ENCODE data around the gene ABLIM2.

The ABLIM2 gene

GRCh38 chr4:8090744-8091301 lies 67.8 kb downstream of the ABLIM2 start:
- no peak overlapping the region for H3K27ac ChIP-seq
- no peak for TF ChIP-seq CTCF (conservative IDR thresholded peaks at IDR 0.05)
- no peak for TF ChIP-seq ZFX (IDR thresholded peaks at IDR 0.05)

- no peak for TF ChIP-seq CTCF (conservative IDR thresholded peaks at IDR 0.05)
- TF ChIP-seq ZFX (IDR thresholded peaks at IDR 0.05): no peak
- no peak overlapping the region for H3K27ac ChIP-seq
These were observed 68.3 kb downstream of the ABLIM2 start for GRCh38 chr4:8090312-8090711.

- TF ChIP-seq CTCF (conservative IDR thresholded peaks at IDR 0.05) (no peak), ZFX (IDR thresholded peaks at IDR 0.05) (no peak)
- no peak overlapping the region for H3K27ac ChIP-seq
These were observed 68.8 kb downstream of the ABLIM2 start for GRCh38 chr4:8089862-8090261.

- no peak for TF ChIP-seq ZFX (IDR thresholded peaks at IDR 0.05)
- no peak for TF ChIP-seq CTCF (conservative IDR thresholded peaks at IDR 0.05)
- no peak overlapping the region for H3K27ac ChIP-seq
These were observed 69.6 kb downstream of the ABLIM2 start for GRCh38 chr4:8088966-8089491.

GRCh38 chr4:8087921-8088495 lies 70.6 kb downstream of the ABLIM2 start:
- TF ChIP-seq ZFX (IDR thresholded peaks at IDR 0.05) (no peak), CTCF (conservative IDR thresholded peaks at IDR 0.05) (no peak)
- H3K27ac ChIP-seq: no peak overlapping the region

- no peak for TF ChIP-seq CTCF (conservative IDR thresholded peaks at IDR 0.05)
- TF ChIP-seq ZFX (IDR thresholded peaks at IDR 0.05): no peak
- H3K27ac ChIP-seq: no peak overlapping the region
These were observed 71.7 kb downstream of the ABLIM2 start for GRCh38 chr4:8086783-8087445.

GRCh38 chr4:8085491-8086117 lies 73.0 kb downstream of the ABLIM2 start:
- TF ChIP-seq ZFX (IDR thresholded peaks at IDR 0.05) (no peak), CTCF (conservative IDR thresholded peaks at IDR 0.05) (no peak)
- H3K27ac ChIP-seq: no peak overlapping the region

Measured in C4-2B (cell line).